Stimulated activated CD4-positive, alpha-beta T cell treated with anti-CD3 and anti-CD28 coated beads, TNF-alpha, amount 100 ng/mL, for 4 hours (primary cell): Measurements from ENCODE around the gene MRPL19.
A peak's percentile ranks its signal among the peaks of the same experiment; 100 is the strongest.
"Not testable (repeated sequence)": the region's sequence is repeated elsewhere in the genome, so short reads cannot be mapped to it uniquely, and the experiment has no call there.

ENCODE experiments used
- DNase-seq, 3 experiments: peaks; one replicate each; pipeline ENCODE4 v3.0.0-alpha.2; 2020; ENCODE audit warnings: low read depth in 3 of 3

MRPL19 gene

DNA sequence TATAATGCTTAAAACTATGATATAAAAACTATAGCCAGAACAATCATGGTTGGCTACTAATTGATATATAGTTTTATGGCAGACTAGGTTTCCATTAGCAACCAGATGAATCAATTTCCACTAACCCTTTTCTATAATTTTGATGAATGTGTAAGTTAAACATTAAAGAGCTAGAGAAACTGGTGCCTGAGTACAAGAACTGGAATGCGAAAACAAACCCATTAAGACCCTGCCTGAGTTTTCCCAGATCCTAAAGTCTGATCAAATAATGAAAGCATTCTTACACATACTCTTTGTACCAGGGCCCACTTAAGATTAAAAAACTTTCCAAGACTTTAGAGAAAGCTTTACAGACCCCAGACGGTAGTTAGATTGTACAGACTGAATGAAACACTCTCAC, 21.3 kb downstream of the MRPL19 start:
- DNase-seq, result no peak

DNA sequence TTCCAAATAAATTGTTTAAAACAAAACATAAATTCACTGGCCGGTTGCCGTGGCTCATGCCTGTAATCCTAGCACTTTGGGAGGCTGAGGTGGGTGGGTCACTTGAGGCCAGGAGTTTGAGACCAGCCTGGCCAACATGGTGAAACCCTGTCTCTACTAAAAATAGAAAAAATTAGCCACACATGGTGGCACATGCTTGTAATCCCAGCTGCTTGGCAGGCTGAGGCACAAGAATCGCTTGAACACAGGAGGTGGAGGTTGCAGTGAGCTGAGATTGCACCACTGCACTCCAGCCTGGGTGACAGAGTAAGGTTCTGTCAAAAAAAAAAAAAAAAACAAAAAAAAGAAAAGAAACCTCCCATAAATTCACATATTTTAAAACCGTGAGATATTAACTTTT, 28.8 kb downstream of the MRPL19 start:
- DNase-seq, result not testable (repeated sequence)

DNA sequence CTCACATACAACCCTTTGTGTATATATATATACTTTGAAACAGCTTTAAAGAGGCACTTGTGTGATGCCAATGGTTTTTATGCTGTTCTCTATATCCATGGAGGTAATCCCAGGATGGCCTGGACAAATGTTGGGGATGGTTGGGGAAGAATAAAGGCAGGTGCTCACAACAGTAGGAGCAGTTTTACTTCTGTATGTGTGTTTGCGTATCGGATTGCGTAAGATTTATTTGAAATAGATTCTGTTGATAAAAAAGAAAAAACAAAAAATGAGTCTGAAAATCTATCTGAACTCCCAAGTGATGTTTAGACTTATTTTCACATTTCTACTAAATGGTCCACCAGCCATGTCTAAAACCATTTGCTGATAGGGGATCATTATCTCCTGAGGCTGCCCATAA, 29.3 kb downstream of the MRPL19 start:
- no peak for DNase-seq

DNA sequence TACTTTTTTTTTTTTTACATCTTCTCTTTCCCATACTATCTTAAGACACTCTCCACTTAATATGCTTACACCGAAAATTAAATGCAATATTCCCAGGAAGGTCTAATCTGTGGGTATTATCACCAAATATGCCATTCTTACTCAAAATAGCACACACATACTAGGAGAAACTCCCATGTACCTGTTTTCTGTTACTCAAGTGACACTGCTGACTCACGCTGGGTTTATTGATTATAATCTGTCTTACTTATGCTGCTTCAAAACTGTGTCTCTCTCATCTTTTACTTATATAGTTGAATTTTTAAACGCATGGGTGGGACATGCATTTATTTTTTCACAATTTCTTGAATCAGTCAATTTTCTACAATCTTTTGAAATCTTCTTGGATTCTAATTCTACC, 29.9 kb downstream of the MRPL19 start:
- DNase-seq, result no peak

DNA sequence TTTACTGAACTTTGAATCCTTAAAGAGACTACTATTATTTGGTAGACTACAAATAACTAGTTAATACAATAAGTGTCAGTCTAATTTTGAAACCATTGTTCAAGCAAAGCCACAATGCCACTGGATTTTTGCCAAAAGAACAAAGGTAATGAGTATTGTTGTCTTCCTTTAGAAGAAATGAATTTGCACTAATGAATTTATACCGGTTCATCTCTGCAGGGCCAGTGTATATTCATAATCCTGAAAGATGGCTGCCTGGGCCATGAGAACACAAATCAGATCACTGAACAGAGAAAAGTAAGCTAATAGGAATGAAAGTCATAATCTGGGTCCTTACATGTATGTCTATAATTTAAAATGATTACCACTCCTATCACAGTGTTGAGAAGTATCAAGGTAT, 33.0 kb downstream of the MRPL19 start:
- no peak for DNase-seq

DNA sequence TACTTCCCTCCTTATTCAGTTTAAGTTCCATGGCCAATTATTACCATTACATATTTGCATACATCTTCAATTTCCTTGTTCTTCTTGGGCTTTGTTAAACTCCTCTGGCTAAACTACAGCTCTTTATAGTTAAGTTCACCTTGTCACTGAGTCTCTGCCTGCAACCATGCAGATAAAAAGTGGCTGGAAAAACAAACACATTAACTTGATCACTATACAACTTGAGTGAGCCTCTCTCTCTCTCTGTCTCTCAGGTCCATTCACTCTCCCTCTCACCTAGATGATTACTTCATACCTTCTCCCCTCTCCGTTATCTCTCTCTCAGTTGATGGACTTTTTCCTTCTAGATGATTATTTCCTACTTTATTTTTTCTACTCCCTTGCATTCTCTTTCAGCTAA, 33.8 kb downstream of the MRPL19 start:
- DNase-seq, result no peak

DNA sequence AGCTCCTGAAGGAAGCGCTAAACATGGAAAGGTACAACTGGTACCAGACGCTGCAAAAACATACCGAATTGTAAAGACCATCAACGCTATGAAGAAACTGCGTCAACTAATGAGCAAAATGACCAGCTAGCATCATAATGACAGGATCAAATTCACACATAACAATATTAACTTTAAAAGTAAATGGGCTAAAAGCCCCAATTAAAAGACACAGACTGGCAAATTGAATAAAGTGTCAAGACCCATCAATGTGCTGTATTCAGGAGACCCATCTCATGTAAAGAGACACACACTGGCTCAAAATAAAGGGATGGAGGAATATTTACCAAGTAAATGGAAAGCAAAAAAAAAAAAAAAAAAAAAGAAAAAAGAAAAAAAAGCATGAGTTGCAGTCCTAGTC, 36.8 kb downstream of the MRPL19 start:
- not testable (repeated sequence) for DNase-seq

DNA sequence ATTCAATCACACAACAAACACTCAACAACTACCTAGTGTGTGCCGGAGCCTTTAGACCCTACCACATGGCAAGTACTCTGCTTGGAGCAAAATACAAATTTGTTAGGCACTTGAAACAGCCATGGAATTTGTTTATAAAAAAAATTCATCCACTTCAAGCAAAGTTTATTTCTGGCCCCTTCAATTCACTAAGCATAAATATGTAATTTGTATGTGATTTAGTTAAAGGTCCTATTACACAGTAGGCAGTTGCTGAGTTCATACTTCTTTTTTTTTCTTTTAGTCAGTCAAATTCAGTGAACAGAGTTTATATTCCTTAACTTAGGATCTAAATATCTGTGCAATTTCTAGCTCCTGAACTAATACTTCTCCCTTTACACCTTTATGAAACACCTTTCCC, 41.6 kb downstream of the MRPL19 start:
- DNase-seq, result no peak

DNA sequence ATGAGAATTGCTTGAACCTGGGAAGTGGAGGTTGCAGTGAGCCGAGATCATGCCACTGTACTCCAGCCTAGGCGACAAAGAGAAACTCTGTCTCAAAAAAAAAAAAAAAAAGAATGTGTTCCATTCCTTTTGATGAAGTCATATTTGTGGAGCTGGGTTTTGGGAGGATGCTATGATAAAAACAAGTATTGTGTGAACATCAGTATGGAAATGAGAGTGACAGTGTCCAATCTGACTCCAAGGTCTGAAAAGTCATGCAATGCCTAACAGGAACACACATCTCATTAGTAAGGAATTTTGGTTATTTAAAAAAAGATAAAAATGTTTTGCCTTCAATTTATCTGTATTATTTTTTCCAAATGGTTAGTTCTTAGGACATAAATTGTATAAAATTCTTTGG, 52.3 kb downstream of the MRPL19 start:
- no peak for DNase-seq

DNA sequence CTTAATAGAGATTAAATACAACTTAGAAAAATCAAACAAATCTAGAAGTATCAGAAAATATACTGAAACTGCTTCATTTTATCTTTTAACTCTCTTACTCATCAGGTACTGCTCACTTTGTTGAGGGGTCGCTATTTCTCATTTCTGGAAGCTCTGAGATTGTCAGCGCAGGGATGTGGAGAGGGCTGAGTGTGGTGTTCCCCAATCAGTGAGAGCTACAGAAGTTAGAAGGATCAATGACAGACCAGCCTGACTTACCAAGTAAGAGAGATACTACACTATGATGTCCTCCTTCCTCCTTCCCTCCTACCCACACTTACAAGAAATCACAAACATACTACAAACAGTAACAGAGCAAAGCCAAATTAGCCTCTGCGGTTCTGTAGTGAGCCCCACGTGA, 56.0 kb downstream of the MRPL19 start:
- no peak for DNase-seq

DNA sequence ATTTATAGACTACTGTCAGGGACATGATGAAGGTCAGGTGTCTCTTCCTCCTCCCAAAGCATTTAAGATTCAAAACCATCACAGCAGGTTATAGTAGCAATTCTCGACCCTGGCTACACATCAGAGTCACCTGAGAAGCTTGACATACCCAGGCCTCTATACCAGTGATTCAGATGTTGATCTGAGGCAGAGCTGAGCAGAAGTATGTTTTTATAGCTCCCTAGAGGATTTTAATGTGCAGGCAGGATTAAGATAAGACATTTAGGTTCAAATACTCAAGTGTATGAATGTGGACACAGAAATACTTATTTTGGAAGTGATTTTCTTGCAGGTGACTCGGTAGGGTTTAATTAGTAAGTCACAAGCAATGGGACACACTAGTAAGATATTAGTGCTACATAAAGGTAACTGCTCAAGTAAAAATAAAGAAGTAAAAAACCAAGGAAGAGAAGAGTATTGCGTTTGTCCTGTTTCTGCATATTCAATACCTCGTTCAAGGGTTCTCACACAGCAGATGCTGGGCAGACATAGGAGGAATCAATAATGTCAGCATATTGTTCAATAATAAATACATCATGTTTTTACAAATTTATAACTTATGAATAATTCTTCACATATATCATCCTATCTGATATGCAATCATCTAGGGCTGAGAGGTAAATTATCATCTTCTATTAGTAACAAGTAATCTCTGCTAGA, 57.2 kb downstream of the MRPL19 start:
- no peak for DNase-seq

DNA sequence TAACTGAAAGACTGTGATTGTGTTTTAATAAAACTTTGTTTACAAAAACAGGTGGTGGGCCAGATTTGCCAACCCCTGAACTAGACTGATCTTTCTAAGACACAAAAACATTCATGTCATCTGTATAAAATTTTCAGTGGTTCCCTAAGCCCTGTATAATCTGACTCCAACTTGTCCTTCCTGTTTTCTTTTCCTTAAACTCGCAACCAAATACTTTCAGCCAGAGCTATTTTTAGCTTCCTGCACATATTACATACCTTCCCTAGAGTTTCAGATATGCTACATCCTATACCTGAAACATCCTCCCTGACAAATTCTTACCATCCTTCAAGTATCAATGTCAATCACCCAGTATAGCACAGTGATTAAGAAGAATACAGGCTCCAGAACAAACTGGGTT, 59.3 kb downstream of the MRPL19 start:
- DNase-seq, result no peak

DNA sequence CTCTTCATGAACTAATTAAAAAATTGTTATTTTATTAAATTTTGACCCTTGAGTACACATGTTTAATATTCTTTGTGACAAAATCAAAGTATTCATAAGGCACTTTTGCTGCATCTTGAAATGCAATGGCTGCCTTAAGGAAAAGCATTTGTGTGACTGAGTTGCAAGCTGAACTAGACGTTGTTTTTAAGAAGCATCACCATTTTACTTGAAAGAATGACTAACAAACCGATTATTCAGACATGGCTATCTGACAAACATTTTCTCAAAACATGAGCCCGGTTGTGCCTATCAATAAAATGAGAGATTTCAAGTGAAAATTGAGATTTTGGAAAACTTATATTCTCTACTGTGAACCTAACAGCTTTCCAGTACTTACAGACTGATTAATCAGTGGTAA, 61.3 kb downstream of the MRPL19 start:
- DNase-seq, result no peak

DNA sequence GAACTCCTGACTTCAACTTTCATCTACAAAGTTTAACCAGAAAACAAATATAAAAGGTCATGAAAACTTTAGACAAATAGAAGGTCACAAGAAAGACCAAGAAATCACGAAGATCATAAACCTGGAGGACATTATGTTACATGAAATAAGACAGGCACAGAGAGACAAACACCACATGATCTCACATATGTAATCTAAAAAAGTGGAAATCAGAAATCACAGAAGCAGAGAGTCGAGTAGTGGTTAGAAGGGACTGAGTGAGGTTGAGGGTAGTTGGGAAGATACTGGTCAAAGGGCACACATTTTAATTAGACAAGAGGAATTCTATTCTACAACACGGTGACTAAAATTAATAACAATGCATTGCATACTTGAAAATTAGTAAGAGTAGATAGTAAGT, 62.7 kb downstream of the MRPL19 start:
- DNase-seq, result no peak

DNA sequence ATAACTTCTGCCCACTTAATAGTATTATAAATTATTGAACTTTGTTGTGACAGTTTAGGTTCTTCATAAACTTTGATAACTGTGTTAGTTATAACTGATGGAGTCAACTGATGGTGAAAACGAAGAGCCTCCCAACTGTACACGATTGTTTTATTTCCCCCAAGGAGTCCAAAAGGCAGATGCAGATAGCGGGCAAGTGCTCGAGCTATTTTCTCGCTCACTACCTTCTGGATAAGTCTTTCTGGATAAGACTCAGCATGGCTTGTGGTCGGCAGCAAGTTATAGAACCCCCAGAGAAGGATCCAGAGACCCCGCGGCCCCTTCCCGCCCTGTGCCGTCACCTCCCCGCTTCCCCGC, 63.6 kb downstream of the MRPL19 start:
- DNase-seq, result no peak

DNA sequence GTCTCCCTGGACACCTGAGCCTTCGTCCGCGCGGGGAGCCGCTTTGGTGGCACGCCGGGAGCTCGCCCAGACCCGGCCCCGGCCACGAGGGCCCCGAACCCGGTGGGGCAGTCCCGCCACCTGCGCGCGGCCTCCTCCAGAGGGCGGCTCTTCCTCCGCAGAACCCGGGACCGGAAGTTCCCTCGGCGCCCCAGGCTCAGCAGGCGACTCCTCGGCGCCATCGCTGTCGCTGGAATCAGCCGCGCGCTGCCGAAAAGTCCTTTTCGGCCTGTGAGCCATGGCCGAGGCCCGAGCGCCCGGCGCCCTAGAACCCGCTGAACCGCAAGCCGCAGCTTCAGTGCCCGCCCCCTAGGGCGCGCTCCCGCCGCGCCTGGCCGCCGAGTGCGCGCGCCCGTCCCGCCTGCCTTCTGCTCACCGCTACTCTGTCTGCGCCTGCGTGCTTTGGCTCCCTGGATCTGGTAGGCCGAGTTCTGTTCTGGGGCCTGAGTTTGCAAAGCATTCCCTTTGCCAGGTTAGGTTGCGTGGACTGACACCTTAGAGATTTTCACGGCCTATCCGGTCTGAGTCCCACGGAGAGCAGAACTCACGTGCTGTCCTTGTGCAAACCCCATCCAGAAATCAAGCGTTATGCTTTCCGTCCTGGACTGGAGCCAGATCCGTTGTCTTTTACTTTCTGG, 64.1 kb downstream of the MRPL19 start, which contains the start of gene GCFC2:
GCFC2 (minus strand) TSS at position 339 of the 677 bp plus-strand sequence; CDS start at position 279, 60 bp downstream.
- DNase-seq, result peak; percentile 73 to 77 (median 74)

DNA sequence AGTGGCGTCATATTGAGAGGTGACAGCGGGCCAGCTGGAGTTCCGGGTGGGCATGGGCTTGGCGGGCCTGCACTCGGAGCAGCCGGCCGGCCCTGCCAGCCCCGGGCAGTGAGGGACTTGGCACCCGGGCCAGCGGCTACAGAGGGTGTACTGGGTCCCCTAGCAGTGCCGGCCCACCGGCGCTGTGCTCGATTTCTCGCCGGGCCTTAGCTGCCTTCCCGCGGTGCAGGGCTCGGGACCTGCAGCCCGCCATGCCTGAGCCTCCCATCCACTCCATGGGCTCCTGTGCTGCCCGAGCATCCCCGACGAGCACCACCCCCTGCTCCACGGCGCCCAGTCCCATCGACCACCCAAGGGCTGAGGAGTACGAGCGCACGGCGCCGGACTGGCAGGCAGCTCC, 65.0 kb downstream of the MRPL19 start:
- not testable (repeated sequence) for DNase-seq

DNA sequence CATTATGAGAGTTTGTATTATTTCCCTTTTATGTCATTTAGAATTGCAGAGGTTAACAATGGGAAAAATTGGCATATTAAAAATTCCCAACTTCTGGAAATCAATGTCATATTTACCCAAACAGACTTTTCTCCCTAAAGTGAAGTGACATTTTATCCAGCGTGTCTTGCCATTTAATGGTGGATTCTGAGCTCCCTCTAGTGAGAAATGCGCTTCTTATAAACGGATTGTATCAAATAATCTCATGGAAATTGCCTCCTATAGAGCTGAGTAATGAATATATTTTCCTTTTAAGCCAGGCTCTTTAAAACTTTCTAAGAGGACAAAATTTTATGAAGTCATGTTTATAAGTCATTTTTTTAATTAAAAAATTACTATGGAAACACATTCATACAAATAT, 69.8 kb downstream of the MRPL19 start:
- DNase-seq, result no peak

DNA sequence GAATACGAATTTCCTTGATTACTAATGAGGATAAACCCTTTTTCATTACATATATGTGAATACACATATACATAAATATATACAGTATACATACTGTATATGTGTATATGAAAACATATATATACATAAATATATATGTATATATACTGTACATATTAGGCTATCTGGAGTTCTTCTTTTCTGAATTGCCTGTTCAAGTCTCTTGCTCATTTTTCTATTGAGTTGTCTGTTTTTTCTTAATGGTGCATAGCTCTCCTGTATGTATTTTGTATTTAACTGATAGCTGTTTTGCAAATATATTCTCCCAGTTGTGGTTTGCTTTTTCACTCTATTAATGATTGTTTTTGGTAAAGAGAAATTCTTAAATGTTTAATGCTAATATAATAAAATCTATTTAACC, 73.0 kb downstream of the MRPL19 start:
- no peak for DNase-seq

DNA sequence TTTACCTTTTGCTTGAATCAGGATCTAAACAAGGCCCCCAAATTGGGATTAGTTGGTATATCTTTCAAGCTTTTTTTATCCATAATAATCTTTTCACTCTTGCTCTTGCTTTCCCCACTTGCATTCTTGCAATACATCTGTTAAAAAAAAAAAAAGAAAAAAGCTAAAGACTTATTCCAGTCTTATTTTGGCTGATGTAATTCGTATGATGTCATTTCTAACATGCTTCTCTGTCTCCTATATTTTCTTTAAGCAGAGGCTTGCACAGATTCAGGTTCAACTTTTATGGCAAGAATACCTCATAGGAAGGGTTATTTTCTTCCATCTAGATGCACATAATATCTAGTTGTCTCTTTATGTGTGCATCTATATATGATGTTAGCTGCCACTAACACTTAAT, 73.9 kb downstream of the MRPL19 start:
- DNase-seq, result no peak

DNA sequence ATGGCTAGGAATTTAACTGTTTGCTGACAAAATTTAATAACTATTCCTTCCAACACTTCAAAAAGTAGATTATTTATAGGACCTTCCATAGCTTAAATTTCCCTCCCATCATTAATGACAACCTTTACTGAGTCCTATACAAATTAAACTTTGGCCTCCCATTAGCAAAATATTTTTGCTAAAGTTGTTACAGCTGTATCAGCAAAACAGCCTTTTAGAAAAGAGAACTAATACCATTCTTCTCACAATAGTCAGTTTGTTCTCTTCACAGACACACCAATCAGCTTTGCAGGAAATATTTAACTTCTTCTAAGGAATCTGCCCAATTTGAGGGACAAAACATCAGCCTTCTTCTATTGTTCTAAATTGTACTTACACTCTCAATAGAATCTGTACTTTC, 76.1 kb downstream of the MRPL19 start:
- DNase-seq, result no peak

DNA sequence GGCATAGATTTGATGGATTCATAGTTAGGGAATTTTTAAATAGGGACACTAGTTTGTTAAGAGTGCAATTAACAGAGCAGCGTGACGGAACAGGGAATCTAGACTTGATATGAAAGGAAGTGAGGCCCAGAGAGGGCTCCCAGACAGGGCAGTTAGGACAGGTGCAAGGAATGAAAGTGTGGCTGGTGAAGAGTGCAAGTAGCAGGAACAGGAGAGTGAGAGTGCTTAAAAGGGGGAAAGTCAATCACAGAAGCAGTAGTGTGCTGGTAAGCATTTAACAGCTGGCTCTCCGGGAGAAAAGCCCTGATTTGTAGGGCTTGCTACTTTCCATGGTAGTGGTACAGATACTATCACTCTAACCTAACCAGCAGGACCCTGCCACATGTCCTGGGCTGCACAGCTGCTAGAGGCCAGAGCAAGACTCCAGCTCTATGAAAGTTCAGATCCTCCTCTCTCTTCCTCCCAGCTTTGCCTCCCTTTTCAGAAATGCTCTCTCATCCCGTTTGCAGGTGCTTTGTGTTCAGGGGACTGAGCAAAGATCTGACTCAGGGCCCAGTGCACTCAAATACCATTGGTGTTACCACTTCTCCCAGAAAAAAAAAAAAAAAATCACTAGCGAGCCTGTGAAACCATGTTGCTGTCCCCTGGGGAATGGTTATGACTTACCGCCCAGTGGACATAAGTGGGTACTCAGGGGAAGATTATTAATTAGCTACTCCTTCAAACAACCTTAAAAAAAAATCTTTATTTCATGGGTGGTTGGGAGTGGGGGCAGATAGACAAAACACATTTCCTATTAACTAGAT, 82.2 kb downstream of the MRPL19 start:
- no peak for DNase-seq

DNA sequence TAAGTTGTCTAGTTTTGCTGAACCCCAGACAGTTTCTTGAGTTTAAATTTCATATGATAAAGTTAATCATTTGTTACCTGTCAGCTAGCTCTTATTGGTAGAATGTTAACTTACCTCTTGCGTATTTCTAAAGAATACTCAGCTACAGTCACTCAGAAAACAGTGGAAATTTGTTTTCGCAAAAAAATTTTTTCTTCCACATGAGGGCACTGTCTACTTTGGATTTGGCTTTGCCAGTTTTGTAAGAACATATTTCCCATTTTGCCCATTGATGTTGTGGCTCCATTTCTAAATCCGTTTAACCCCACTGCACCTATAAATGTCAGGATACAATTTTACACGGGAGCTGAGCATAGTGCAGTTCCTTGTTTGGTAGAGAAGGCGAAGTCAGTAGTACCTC, 83.3 kb downstream of the MRPL19 start:
- no peak for DNase-seq
